ENCODE data around the gene RHEBL1. TPM values are rescaled to one million over a fixed set of nuclear protein-coding genes. Genes with fewer than 3 reads are reported as not detected.
A peak's percentile ranks its signal among the peaks of the same experiment; 100 is the strongest.

RHEBL1 gene
- total RNA-seq, 3 donors from 2014 or later = 0.59 to 1.3 TPM; not detected in 1

DNA sequence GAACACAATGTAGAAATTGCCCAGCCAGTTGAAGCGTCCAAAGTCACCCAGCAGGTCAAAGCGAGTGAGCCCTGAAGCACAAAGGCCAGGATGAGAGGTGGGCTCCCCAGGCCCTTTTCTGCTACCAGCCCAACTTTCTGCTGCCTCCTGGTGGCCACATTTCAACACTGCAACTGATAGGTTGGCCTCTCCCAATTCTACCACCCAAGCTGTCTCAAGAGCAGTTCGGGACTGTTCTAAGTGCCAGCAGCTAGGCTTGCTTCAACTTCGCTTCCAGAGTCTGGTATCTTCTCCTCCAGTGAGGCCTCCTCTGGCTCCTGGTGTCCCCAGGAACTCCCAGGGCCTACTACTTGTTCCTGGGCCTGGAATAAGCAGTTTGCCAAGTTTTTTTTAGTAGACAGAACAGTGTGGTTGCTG, 28.3 kb upstream of the RHEBL1 start:
- Histone ChIP-seq H3K36me3 (peaks cover 17% of the 10 kb centered on the region), H3K9me3 (no peaks in the 10 kb centered on the region), H3K4me1 (peaks cover 8 to 12% of the 10 kb centered on the region in 2 donors), H3K4me3 (no peak overlapping the region), H3K27ac (no peak overlapping the region), H3K27me3 (peaks cover 6 to 16% of the 10 kb centered on the region in 2 donors)
- no peak for DNase-seq (ENCODE audit: low spot score in 2 of 2)
- TF ChIP-seq, protein P1, sequence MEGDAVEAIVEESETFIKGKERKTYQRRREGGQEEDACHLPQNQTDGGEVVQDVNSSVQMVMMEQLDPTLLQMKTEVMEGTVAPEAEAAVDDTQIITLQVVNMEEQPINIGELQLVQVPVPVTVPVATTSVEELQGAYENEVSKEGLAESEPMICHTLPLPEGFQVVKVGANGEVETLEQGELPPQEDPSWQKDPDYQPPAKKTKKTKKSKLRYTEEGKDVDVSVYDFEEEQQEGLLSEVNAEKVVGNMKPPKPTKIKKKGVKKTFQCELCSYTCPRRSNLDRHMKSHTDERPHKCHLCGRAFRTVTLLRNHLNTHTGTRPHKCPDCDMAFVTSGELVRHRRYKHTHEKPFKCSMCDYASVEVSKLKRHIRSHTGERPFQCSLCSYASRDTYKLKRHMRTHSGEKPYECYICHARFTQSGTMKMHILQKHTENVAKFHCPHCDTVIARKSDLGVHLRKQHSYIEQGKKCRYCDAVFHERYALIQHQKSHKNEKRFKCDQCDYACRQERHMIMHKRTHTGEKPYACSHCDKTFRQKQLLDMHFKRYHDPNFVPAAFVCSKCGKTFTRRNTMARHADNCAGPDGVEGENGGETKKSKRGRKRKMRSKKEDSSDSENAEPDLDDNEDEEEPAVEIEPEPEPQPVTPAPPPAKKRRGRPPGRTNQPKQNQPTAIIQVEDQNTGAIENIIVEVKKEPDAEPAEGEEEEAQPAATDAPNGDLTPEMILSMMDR (IDR thresholded peaks at IDR 0.05) = peak; percentile 61 to 70 (median 61)
- no peak for TF ChIP-seq POLR2AphosphoS5 (IDR thresholded peaks at IDR 0.05)
- intact Hi-C loops (cut with DNase I; ENCODE audit: low total_unique reads) = no loop called here

DNA sequence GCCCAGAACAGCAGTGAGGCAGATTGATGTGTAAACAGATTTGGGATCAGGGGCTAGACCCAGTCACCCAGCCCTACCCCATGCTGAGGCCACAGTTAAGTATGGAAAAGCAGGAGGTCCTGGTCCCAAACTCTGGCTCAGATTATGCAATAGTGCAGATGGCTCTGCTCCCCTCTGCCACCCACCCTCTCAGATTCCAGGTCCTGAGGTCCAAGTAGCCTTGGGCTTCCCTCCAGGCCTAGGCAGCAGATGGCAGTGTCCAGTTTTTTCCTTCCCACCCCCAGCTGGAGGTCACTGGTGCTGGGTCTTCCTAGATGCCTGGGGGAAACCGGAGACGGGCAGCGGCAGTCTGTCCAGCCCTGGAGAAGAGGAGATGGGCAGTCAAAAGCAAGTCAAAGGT, 27.6 kb upstream of the RHEBL1 start:
- Histone ChIP-seq H3K9me3 (no peaks in the 10 kb centered on the region), H3K27me3 (peaks cover 6 to 23% of the 10 kb centered on the region in 2 donors), H3K36me3 (peaks cover 17% of the 10 kb centered on the region), H3K4me3 (no peak overlapping the region), H3K27ac (no peak overlapping the region), H3K4me1 (peaks cover 8 to 14% of the 10 kb centered on the region in 2 donors)
- no peak for TF ChIP-seq POLR2AphosphoS5 (IDR thresholded peaks at IDR 0.05)
- TF ChIP-seq, protein P1 (IDR thresholded peaks at IDR 0.05) = no peak
- no peak for TF ChIP-seq POLR2A (IDR thresholded peaks at IDR 0.05)
- intact Hi-C loops (cut with DNase I; ENCODE audit: low total_unique reads) = no loop called here
- DNase-seq (ENCODE audit: low spot score in 2 of 2) = no peak

DNA sequence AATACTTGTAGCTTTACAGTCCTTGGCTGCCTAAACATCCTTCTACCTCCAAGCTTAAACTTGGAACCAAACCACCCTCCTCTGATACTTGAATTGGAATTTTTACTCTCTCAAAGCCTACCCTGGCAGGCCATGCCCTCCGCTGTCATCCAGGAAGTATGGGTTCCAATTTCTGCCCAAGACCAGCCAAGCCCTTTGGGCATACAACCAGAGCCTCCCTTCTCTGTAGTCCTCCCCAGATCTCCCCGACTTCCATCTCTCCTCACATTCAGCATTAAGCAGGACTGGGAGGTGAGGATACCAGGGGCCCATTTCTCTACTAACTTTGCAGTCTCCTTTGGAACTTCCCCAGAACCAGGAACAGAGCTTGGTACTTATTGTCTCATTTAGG, 25.2 kb upstream of the RHEBL1 start:
- peak overlapping the region in 2 of 3 donors; percentile 32 to 62 for H3K4me3 ChIP-seq
- intact Hi-C loops (cut with DNase I; ENCODE audit: low total_unique reads) = no loop called here
- DNase-seq (ENCODE audit: low spot score in 2 of 2) = no peak
- H3K9me3 ChIP-seq = no peaks in the 10 kb centered on the region
- TF ChIP-seq POLR2AphosphoS5 (IDR thresholded peaks at IDR 0.05) (no peak), POLR2A (IDR thresholded peaks at IDR 0.05) (no peak)
- TF ChIP-seq, protein P1 (IDR thresholded peaks at IDR 0.05) = no peak
- H3K4me1 ChIP-seq = peaks cover 15 to 21% of the 10 kb centered on the region in 2 donors
- H3K27me3 ChIP-seq = peaks cover 11 to 45% of the 10 kb centered on the region in 2 donors
- H3K36me3 ChIP-seq = peaks cover 4% of the 10 kb centered on the region
- no peak overlapping the region for H3K27ac ChIP-seq

DNA sequence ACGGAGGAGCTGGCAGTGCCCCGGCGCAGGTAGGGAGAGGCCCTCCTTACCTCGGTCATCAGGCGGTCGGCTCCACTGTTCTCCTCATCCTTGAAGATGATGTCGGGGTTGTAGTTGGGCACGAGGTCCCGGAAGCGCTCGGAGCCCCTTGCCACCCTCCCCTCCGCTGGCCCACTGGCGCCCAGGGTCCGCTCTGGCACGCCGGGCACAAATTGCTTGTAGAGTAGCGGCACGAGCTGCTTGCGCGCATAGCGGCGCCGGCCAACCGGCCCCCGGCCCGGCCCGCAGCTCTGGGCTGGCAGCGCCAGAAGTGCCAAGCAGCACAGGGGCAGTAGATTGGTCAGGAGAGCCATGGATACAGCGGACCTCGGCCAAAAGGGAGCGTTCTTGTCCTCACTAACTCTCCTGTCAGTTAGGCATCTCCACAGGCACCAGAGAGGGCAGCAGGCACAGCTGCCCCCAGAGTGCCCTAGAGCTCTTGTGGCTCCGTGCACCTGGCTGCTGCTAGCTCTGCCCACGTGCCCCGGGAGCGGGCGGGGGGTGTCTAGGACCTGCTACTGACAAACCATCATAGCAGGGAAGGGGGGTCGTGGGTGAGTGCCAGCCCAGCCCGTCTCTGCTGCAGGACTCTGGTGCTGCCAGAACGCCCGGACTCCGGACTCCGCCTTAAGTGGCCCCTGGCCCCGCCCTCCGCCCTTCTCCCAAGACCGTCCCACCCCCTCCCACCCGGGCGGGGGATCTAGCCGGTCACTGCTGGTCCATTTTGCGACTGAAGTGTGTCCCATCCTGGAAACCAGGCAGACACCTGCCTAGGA, 24.6 kb upstream of the RHEBL1 start, which contains the start of gene DHH:
Gene DHH, minus strand, starts transcription at position 642 of the 815 bp plus-strand sequence. Its CDS starts 289 bp downstream, at position 353.
- DNase-seq (ENCODE audit: low spot score in 2 of 2) = no peak
- no peaks in the 10 kb centered on the region for H3K9me3 ChIP-seq
- no peak within 1 kb of the TSS for H3K27ac ChIP-seq
- H3K4me3 ChIP-seq = peak within 1 kb of the TSS; percentile 23 to 62 (median 32)
- H3K4me1 ChIP-seq = peaks cover 18 to 27% of the 10 kb centered on the region in 2 donors
- TF ChIP-seq POLR2A (IDR thresholded peaks at IDR 0.05) = no peak
- TF ChIP-seq, protein P1 (IDR thresholded peaks at IDR 0.05) = no peak
- TF ChIP-seq POLR2AphosphoS5 (IDR thresholded peaks at IDR 0.05) = no peak
- H3K27me3 ChIP-seq = peaks cover 11 to 51% of the 10 kb centered on the region in 2 donors
- no peaks in the 10 kb centered on the region for H3K36me3 ChIP-seq
- intact Hi-C loops (cut with DNase I; ENCODE audit: low total_unique reads) = no loop called here

DNA sequence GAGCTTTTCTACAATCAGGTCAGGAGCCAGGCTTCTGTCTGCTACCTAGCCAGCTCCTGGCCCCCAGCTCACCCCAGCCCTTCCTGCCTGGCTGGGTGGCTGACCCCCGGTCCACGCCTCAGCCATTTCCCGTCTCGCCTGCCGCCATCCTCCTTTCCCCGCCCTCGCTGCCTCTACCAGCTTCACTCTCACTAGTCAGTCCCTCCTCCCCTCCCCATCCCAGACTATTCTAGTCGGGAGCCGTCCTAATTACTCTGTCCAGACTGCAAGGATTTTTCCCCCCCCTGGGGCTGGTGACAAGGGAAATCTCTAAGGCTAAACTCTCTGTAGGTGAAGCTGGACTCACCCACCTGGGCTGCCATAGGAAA, 24.0 kb upstream of the RHEBL1 start:
- Histone ChIP-seq H3K4me3 (peak overlapping the region; percentile 23 to 62 (median 32)), H3K4me1 (peaks cover 18 to 28% of the 10 kb centered on the region in 2 donors), H3K9me3 (no peaks in the 10 kb centered on the region), H3K27me3 (peaks cover 11 to 57% of the 10 kb centered on the region in 2 donors), H3K27ac (no peak overlapping the region), H3K36me3 (no peaks in the 10 kb centered on the region)
- intact Hi-C loops (cut with DNase I; ENCODE audit: low total_unique reads) = no loop called here
- DNase-seq (ENCODE audit: low spot score in 2 of 2) = no peak
- no peak for TF ChIP-seq POLR2AphosphoS5 (IDR thresholded peaks at IDR 0.05)
- TF ChIP-seq, protein P1 (IDR thresholded peaks at IDR 0.05) = no peak
- TF ChIP-seq POLR2A (IDR thresholded peaks at IDR 0.05) = no peak

Measured in breast epithelium (tissue), 4 donors.